HG03039 (cell line): Measurements from ENCODE around the gene PHC2.

ENCODE experiments used
- ATAC-seq: cut with Tn5 transposase; IDR thresholded peaks from one replicate; pipeline ENCODE4 v1.9.1; 2021; ENCODE audit warnings: mild to moderate bottlenecking, moderate library complexity; ENCODE audit not compliant: unreplicated experiment

Gene PHC2

DNA sequence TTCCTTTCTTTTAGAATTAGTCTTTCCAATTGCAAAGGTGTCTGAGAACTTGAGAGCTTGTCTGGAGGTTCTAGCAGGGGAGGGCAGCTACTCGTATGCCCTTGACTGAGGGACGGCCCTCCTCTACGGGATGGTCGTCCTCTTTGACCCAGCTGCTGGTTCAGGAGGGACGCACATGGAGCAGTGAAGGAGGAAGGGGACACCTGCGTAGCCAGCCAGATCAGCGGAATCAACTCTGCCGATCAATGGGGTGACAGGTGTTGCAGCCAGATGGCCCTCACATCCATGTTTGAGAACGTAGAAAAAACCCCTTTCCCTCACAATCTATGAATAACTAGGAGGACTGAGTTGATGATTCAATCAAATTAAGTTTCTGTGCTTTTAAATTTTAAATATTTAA lies 94.3 kb downstream of the PHC2 start:
- no peak for ATAC-seq

DNA sequence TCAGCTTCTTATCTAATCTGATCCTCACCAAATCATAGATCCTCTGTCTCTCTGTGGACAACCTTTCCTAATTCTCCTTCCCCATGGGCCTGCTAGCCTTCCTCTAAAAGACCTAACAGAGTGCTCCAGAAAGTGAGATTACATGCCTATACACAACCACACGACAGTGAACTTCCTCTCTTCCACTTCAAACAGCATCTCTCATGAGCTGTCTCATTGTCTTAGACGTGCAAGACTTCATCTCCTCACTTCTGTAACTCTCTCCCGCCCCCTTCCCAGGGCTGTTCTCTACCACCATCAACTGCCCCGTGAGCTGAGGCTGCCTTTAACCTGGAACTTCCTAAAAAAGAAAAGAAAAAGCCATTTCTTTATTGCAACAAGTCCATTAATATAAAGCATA lies 95.9 kb downstream of the PHC2 start:
- ATAC-seq: no peak

DNA sequence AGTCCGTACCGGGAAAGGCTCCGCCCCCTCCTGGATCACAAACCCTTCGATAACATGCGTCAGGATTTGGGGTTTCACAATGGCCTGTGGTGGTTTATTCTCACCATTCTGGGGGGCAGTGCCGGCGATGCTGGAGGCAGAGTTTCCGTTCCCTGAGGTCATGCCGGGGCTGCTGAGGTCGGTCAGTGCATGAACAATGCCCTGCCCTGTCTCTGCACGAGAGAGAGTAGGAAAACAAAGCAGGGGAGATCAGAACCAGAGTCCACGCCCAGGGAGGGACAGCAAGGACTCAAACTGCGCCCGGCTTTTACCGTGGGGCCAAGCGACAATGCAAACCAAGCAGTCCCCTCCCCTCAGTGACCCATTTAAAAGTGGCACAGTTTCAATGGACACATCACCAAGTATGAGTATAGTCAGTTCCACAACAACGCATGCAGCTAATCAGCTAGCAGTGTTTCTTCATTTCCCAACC lies 96.8 kb downstream of the PHC2 start:
- ATAC-seq: no peak

DNA sequence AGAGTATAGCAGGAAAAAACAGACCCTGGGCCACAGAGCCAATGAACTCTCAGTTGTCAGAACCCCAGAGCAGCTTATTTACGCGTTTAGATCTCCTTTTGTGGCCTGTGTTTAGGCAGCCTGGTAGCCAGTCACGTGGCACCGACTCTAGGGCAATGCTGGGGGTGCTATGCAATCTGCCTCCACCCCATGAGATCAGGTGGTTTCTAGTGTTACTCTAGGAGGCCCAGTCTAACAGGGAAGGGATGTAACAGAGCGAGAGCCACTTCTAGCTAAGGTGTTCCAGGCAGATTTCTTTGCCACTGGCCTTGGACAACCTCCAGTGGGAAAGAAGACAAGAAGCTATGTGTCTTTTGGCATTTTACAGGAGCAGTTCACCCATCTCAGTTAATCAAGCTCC lies 98.0 kb downstream of the PHC2 start:
- ATAC-seq: no peak

DNA sequence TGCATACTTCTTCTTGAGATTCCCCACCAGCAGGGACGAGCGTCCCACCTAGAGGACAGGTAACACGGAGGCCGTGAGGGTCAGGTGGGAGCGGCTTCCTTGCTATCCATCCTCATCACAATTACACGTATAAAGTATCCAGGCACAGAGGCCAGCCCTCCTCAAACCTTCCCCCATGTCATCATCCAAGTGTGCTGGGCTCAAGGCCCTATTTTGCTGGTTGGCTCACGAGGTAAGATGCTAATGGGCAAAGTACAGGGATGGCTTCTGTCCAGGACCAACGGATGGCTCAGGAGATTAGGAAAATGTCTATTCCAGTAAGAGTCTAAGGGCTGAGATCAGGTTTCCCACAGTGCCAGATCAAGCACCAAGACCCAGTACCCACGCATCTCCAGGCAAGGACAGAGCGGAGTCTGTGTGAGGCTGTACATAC lies 98.5 kb downstream of the PHC2 start:
- ATAC-seq: no peak

DNA sequence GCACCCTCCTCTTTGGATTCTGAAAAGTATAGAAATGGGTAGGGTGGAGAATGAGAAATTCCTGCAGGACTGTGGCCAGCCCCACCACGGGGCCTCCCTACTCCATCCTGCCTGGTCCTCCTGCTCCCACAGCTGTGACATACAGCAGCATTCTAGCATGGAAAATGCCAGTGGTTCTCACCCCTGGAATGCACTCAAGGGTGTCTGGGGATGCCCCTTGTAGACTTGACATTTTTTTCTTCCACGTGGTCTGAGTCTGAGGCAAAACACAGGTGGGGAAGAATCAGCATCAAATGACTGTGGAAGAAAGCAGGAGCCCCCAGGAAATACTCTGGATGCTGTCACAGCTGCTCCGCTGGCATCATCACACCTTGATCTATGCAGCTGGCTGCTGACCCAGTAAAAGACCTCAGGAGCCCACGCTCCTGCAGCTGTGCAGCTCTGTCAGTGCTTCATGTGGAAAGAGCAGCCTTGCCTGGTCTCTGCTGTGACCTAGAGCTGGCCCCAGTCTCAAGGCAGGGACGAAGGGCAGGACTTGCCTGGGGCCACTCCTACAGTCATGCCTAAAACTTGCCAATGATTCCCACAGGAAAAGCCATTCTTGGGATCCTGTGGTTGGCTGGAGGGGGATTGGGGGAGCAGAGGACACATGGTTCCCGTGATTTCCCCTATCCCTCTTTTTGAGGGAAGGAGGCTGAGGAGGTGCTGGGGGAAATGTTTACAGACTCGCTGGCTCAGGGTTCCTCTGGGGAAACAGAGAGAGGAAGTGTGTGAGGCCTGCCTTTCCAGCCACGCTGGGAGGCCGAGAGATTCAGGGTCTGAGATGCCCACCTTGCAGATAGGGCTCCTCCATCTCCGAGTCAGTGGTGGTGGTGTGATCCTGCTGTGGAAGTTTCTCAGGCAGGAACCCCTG lies 99.2 kb downstream of the PHC2 start:
- no peak for ATAC-seq

DNA sequence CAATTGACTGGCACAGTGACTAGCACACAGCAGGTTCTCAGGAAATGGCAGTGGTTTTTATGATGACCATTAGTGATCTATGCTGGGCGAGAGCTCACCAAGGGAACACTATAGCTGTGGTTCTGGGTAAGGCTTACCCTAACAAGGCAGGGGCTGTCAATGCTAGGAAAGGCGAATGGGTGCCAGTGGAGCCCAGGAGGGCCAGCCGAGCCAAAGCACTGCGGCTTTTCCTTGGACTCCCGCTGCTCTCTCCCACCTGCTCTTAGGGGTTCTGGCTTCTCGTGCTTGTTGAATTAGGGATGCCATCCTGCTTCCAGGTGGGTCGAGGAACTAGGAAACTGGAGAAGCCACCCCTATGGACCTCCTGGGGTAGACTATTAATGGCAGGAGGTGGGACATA lies 100.0 kb downstream of the PHC2 start:
- ATAC-seq: no peak

DNA sequence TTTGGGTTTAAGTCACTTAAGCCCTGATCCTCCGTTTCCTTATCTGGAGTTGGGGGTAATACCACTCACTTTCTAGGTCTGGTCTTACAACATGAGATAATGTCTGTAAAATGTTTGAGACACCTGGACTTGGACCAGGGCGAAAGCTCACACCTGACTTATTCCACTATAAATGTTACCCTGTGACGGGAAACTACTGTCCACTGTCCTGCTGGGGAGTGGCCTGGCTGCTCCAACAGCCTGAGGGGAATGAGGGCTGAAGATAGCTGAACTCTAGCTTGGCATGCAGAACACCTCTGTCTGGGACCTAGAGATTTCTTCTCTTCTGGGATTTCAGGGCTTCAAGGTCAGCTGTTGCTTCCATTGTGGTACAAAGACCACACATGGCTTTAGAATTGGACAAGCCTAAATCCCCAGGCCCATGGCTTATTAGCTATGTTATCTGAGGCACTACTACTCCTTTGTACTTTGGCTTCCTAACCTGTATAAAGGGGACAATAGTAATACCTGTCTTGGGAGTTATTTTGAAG lies 100.5 kb downstream of the PHC2 start:
- no peak for ATAC-seq

DNA sequence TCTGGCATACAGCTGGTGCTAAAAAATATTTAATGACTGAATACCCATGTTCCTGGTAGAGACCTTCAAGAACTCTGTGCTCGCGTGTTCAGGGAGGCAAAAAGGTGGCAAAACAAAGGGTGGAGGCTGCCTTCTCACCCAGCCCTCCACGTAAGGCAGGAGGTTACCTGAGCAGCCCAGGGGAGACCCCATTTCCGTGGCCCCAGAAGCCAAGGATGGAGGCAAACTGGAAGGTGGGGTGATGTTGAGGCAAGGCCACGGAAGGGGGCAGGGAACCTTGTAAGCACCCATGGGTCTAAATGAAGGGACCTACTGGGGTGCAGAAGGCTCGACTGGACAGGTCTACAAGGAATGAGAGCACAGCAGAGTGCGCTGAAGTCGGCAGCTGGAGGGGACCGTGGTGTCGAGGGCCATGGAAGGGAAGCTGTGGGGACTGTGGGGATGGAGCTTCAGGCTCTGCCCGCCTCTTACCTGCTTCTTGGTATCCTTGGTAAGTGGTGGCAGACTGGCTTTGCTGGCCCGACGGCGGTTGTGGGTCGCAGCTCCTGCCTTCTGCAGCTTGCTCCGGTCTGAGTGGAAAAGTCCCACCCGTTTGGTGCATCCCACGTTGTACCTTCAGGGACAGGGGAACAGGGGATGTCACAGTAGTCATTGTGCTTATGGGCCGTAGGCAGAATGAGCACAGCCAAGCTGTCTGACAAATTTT lies 101.1 kb downstream of the PHC2 start:
- ATAC-seq: no peak

DNA sequence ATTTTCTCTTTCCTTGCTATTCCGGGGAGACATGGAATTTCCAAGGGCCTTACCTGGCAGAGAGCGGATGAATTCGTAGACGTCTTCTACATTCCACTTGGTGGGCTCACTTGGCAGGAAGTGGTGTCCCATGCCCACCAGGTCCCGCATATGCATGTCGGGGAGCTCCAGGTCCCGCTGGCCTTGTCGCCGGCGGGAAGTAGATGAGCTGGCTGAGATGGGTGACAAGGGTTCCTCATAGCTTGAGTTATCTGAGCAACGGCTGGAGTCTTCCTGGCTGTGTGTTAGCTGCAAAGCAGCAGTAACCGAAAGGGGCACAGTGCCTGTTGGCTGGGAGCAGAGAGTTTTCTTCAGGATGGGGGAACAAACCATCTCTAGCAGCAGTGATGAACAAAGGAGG lies 102.1 kb downstream of the PHC2 start:
- no peak for ATAC-seq

DNA sequence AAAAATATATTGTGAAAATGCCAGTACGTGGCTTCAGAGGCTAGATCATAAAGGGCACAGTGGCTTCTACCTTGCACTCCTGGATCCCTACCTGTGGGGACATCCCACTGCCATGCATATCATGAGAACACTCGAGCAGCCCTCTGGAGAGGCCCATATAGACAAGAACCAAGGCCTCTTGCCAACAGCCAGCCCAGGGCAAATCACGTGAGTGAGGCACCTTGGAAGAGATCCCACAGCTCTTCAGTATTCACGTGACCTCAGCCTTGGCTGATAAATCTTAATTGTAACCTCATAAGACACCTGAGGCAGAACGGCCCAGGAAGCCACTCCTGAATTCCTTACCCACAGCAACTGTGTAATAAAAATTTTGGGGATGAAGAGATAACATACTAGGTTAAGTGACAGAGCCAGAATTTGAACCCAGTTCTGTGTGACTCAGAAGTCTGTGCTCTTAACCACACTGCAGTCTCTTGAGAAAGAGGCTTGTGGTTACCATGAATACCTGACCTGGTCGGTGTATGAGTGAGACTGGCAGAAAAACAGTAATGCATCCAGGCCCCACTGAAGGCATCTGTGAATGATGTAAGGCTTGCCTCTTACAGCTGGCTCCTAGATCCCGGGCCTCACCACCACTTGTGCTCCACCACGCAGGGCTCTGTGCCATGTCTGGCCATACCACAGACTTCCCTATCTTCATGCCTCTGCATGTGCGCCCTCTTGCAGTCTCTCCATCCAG lies 103.1 kb downstream of the PHC2 start:
- ATAC-seq: no peak

DNA sequence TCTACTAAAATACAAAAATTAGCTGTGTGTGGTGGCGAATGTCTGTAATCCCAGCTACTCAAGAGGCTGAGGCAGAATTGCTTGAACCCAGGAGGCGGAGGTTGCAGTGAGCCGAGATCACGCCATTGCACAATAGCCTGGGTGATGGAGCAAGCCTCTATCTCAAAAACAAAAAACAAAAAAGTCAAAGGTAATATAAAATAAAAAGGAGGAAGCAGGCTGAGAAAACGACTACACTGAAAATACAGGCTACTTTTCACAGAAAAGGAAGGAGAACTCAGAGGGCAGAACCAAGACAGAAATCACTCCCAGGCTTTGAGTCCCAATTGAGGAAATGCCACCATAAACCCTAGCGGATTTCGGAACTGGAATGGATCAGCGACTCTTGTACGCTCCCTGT lies 104.1 kb downstream of the PHC2 start:
- ATAC-seq: no peak

DNA sequence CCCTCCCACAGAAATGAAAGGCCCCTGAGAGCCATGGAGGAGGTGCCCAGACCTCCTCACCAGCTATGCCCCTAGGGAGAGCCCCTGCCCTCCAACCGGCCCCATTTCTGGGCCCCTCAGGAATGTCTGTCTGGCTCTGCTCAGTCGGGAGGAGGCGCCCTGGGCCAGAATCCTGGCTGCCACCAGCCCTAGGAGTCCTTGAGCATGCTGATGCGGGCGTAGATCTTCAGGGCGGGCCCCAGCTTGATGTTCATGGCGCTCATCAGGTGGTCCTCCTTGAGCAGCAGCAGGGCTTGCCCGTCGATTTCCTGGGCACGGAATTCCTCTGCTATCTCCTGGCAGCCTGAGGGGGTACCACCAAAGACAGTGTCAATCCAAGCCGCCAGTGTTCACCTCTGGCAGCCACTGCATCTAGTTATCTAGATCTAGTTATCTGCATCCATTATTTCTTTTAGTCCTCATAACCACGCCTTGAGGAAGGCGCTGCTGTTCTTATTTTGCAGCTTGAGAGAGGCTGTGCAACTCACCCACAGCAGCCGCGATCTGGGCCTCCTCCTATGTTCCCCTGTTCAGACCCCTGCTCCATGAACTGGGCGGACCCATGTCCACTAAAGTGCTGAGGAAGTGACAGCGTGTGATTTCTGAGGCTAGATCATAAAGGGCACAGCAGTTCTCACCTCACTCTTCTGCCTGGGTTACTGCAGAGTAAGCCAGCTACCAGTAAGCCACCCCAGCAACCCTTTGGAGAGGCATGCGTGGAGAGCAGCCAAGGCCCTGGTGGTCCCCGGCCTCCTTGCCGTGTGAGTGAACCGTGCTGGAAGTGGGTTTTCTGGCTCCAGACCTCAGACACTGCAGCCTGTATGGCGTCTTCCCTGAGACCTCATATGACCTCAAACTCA lies 106.0 kb downstream of the PHC2 start:
- ATAC-seq: no peak

DNA sequence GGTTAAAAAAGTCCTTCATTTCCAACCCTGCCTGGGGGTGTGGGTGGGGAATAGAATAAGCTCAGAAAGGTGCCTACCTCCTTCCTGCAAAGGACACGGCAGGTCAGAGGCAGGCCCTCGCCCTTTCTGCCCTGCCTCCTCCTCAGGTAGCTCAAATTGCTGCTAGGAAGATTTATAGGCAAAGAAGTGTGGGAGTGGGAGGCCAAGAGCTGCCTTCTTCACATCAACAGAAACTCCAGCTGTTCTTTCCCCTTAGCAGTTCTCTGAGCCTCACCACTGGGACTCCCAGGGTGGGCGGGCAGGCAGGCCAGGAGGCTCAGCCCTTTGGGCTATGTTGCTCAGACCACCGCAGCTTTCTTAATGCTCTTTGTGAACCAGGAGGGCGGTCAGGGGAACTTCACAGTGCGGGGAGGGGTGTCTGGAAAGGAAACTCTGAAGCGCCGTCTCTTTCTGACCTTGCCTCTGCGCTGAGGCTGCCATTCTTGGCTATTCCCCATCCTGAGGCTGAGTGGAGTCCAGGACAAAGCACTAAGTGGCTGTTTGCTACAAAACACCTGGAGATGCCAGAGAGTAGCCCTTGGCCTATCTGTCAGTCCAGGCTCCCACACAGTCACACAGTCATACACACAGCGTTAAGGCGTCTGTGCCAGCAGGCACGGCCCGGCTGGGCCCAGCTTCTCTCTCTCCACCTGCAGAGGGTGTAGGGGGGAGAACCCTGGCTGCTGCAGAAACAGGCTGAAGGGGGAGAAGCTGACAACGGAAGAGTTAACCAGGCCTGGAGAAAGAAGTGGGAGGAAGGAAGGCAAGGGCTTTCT lies 107.0 kb downstream of the PHC2 start:
- ATAC-seq: no peak

DNA sequence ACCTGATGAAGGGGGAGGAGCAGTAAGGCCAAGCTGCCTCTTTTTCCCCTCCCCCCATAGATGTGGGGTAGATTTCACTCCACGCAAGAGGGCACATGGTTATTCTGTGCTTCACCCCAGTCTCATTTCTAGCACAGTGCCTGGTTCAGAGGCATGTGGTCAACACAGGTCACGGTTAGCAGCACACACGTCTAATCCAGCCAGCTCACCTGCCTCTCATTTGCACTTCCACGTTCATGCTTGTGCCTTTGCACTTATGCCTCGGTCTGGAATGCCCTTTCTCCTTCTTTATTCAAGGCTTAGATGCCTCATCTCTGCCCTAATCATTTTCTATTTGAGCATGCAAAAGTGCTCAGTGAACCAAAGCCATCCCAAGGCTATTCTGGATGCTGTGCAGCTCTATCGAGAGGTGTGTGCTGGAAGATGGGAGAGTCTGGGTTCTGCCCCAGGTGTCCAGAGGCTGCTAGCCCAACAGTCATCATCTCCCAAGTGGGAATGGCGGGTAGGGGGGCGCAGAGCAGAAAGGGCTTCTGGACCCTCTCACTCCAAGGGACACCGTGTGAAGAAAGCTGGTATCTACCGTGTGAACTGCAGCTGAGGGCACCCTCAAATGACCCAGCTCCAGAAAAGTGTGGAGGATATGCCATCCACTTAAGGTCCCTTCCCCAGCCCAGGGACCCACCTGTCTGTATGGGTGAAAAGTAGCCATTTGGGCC lies 107.9 kb downstream of the PHC2 start:
- ATAC-seq: no peak

DNA sequence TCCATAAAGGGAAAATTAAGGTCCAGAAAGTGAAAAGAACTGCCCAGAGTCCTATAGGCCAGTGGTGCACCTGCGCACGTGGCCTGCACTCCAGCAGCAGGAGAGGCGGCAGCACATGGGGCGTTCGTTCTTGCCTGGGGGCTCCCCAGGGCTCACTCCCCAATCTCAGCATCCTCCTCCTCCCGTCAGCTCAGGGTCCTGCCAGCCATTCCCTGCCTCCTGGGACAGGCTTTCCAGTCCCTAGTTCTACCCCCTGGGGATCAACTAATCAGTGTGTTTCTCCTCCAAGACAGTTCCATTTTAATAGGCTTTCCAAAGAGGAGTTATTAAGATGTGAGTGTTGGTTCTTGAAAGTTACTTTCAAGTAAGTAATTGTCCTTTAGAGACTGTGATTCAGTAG lies 108.8 kb downstream of the PHC2 start:
- no peak for ATAC-seq

DNA sequence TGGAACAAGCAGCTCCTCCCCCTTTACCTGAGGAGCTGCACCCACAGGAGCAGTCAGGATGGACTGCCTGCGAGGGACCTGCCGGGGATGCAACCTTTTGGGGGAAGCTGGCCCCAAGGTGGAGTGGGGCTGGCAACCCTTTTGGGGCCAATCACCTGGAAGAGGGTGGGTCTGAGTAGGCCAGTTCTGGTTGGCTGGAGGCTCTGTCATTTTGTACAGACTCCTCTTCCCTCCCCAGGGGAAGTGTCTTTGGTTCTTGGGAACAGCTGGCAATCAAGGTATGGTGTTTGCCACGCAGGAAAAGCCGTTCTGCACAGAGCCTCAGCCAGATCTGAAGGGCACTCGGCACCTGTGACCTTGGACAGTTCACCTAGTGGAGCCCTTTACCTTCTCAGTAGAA lies 109.7 kb downstream of the PHC2 start:
- no peak for ATAC-seq

DNA sequence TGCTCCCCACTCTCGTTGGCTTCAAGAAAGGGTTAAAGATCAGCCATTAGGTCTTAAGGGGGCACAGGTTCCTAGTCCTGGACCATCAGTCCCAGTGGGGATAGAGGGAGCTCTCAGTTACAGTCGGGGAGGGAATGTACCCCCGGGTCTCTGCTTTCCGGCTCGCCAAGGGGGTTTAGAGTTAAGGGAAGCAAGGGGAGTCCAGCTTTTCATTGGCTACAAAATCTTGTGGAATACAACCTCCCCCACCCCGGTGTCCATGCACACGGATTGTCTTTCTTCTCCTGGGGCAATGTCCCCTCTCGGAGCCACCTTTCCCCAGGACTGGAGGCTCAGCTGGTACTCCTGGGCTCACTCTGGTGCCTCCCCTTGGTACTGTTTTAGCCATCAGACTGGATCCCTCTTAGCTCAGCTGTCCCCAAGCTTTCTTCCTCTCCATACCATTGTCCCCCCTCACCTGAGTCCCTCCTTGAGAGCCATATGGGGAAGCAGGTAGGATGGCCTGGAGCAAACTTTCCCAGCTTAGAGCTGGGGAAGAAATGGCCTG lies 110.2 kb downstream of the PHC2 start, which contains the start of gene A3GALT2:
Gene A3GALT2, minus strand, starts transcription at position 480 of the 547 bp plus-strand sequence. Its CDS starts 0 bp downstream, at position 480.
- no peak for ATAC-seq
